ENCODE data around the gene BANK1.

BANK1 gene

DNA sequence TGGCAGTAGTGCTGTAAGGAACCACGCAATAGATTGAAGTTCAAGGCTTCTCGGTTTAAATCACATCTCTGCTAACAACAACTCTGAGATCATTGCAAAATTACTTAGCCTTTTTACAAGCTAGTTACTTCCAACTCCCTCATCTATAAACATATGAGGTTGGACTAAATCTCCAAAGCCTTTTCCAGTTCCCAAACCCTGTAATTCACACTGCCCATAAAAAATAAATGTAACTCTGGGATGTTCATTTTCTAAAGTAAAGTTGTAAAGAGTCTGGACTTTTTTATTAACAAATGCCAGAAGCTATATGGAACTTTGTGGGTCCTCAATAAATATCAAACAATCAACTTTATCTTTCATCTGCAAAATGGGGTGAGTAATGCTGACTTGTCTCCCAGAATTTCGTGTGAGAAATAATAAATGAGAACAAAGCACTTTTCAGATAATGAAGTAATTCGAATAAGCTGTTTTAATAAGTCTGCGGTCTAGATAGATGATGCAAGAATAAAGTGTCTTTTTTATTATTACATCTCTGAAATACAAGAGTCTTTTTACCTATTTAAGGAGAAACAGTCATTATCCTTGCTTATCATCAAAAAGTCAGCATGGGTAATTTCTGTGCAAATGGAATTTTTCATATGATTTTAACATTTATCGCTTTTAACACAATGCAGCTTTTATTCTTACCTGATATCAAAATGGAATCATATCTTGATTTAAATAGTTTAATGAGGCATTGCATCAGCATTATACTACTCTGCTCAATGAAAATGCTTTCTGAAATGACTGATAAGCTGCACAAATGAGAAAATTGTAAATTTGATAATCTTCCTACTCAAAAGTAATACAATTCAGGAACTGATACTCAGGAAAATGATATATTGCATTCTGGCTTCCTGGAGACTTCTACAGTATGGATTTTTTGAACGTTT lies 252.6 kb downstream of the BANK1 start:
- DNase-seq, result no peak

DNA sequence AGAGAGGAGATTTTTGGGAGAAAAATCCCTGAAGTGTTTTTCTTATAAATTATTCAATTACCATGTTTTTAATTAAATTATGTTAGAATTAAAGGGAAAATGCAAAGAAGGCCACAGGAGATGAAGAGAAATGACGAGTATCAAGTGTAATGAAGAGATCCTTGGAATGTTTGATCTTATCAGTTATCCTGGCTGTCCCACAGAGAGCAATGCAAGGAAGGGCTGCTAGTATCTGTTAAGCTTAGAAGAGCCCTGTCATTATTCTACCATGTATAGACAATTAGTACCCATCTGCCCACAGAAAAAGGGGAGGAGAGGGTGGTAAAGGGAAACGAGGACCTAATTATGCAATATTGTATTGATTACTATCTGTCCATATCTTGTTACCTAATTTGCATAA lies 257.1 kb downstream of the BANK1 start:
- DNase-seq, result no peak

GRCh38 chr4:102055805-102056204 lies 265.3 kb downstream of the BANK1 start:
- DNase-seq, result no peak

DNA sequence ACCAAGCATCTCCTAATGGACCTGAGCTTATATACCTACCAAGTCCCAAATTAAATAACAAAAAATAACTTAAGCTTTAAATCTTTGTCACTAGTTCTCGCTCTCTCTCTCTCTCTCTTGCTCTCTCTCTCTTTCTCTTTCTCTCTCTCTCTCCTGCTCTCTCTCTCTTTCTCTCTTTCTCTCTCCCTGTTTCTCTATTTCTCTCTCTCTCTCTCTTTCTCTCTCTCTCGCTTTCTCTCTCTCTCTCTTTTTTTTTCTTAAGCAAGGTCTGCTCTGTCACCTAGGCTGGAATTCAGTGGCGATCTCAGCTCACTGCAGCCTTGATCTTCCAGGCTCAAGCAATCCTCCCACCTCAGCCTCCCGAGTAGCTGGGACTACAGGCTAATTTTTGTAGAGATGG lies 266.6 kb downstream of the BANK1 start:
- DNase-seq, result no peak

- DNase-seq, result no peak
Measured at GRCh38 chr4:102061133-102061532, 270.6 kb downstream of the BANK1 start.

DNA sequence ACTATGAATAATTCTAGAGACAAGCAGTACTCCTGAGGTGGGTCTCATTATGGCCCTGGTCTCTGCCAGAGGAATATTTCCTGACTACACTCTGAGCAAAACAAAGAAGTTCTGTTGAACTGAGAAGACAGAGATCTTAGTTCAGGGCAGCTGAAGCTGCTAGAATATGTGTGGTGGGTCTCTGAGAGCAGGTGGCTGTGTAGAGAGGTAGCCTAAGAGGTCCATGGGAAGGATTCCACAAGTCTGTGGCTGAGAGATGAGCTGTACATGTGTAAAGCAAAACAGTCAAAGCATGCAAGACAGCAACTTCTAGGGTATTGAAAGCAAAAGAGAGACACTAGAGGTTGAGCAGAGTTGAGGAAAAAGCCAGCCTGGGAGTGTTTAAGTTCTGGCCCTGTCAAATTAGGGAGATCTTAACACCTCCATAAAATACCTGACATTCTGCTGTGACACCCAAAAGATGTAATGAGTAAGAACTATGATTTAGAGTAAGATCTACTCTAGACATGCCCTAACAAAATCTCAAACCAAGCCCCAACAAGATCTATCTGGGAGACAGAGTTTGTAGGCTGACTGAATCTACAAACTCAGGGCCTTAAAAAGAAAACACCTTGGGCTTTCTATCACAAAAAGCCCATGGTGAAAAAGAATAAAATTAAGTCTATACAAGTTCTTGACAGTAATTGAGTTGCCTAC lies 274.4 kb downstream of the BANK1 start:
- DNase-seq, result no peak

DNA sequence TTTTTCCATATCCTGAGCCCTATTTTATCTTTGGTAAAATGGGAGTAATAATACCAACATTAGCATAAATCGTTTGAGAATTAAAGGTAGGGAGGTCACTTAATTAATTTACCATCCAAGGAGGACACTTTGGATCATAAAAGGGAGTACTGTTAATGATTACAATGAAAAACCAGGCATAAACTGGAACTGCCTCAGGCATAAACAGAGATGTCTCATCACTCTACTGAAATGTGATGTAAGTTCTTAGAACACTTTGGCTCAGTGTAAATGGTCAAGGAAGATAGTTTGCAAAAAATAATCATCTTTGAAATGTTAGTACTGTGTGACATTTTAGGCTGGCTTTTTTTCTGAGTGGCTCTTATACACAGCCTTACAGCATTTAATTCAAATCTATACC lies 286.1 kb downstream of the BANK1 start:
- DNase-seq, result no peak

GRCh38 chr4:102080184-102080583 lies 289.7 kb downstream of the BANK1 start:
- no peak for DNase-seq

- no peak for DNase-seq
Measured at GRCh38 chr4:102089850-102090621, 299.5 kb downstream of the BANK1 start.

DNA sequence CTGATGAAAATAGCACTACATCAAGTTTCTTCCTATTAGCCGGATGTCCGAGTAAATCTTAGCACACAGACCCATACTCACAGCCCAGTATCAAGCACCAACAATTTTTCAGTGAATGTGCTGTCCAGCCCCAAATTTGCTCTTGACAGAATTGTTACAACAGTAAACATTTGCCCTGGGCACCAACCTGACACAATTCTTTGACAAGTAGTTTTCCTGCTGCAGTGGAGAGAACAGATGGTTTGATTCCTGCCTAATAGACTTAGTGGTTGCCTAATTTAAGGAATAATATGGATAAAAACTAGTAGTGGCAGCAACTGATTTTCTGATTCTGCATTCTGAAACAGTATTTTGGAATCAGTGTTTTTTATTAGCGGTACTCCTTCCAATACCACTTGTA lies 301.1 kb downstream of the BANK1 start:
- DNase-seq, result no peak

- no peak for DNase-seq
Measured at GRCh38 chr4:102094481-102094880, 304.0 kb downstream of the BANK1 start.

DNA sequence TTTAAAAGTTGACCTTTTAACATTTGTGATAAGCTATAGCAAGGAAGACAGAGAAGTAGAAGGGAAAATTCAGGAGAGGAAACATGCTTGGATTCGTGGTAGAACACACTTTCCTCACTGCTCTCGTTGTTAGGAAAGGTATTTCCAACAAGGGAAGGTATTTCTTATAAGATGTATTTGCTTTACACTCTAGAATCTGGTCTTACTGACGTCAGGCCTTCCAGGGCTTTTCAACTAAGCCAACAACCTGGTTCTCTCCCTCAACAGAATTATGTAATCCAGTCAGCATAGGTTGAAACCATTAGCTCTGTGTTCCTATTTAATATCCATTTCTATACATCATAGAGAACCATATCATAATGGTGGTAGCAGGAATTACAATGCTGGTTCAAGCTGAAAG lies 312.8 kb downstream of the BANK1 start:
- DNase-seq, result no peak

- no peak for DNase-seq
Measured at GRCh38 chr4:102104278-102104677, 313.7 kb downstream of the BANK1 start.

DNA sequence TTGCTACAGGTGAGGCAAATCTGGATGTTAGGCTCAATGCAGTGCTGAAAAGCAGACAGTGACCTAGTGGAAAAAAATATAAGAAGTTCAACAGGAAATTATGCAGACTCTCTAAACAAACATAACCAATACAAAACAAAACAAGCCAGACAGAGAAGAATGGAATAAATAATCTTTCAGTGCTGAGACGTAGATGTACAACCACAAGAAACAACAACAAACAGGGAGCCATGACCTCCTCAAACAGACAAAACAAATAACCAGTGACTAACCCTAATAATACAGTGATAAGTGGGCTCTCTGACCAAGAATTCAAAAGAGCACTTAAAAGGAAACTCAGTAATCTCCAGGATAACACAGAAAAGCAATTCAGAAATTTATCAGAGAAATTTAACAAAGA lies 315.5 kb downstream of the BANK1 start:
- DNase-seq, result no peak

- no peak for DNase-seq
Measured at GRCh38 chr4:102114118-102114630, 323.6 kb downstream of the BANK1 start.

- DNase-seq, result no peak
Measured at GRCh38 chr4:102116121-102116520, 325.6 kb downstream of the BANK1 start.

DNA sequence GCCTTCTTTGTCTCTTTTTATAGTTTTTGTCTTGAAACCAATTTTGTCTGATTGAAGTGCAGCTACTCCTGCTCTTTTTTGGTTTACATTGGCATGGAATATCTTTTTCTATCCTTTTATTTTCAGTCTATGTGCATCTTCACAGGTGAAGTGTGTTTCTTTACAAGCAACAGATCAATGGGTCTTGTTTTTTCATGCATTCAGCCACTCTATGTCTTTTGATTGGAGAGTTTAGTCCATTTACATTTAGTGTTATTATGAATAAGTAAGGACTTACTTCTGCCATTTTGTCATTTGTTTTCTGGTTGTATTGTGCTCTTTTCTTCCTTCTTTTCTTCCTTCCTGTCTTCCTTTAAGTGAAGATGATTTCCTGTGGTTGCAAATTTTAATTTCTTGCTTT lies 330.3 kb downstream of the BANK1 start:
- no peak for DNase-seq

Data from right forelimb (tissue), 1 donor.